ENCODE measurements around the gene TTYH1. TPM values are rescaled to one million over a fixed set of nuclear protein-coding genes. Genes with fewer than 3 reads are reported as not detected.

TTYH1 gene
- polyA plus RNA-seq, 4 donors = 2.1 to 12.1 (median 8.7) TPM

DNA sequence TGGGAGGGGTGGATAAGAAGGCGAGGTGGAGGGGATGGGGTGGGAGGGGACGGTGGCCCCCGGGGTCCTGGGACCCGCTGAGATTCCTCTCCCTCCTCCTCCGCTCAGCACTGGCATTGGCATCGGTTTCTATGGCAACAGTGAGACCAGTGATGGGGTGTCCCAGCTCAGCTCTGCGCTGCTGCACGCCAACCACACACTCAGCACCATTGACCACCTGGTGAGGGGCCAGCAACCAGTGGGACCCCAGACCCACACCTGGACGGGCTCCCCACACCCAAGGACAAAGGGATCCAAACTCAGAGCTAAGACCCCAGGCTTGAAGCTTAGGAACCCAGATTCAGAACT lies 5.9 kb downstream of the TTYH1 start:
- DNase-seq (ENCODE audit: low read depth in 4 of 4, low spot score in 3 of 4) = no peak

DNA sequence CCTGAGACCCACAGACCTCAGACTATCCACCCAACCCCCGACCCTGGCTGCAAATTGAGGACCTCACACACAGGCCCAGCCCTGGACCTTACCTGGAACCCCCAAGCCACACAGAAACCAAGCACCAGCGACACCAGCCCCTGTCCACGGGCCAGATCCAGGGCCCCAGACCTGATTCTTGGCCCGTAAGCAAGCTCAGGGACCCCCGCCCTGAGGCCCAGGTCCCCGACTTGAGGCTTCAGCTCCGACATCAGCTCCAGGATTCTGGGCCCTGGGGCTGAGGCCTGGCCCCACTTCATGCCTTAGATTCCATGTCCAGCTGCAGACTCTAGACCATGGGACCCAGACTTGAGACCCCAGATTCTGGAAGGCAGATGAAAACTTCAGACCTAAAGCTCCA lies 6.3 kb downstream of the TTYH1 start:
- no peak for DNase-seq (ENCODE audit: low read depth in 4 of 4, low spot score in 3 of 4)

DNA sequence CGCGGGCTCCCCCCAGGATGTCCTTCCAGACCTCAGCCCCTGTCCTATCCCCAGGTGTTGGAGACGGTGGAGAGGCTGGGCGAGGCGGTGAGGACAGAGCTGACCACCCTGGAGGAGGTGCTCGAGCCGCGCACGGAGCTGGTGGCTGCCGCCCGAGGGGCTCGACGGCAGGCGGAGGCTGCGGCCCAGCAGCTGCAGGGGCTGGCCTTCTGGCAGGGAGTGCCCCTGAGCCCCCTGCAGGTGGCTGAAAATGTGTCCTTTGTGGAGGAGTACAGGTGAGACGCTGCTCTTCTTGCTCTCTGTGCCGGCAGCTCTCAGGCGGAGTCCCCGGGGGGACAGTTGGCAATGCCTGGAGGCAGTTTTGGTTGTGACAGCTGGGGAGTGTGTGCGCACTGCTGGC lies 6.9 kb downstream of the TTYH1 start:
- no peak for DNase-seq (ENCODE audit: low read depth in 4 of 4, low spot score in 3 of 4)

DNA sequence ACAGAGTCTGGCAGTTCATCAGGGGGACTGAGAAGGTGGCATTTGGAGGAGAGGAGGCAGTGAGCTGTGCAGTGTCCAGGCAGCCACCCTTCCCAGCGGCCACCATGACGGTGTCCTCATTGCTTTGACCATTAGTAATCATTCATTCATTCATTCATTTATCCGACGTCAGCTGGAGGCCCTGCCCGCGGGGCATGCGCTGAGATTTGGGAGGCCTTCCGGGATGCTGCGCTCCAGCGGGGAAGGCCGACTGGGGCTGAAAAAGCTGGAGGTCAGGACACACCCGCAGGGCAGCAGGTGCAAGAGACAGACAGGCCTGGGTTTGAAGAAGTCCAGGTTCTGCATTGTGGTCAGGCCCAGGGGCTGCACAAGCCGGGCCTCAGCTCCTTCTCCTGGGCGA lies 8.9 kb downstream of the TTYH1 start:
- DNase-seq (ENCODE audit: low read depth in 4 of 4, low spot score in 3 of 4) = no peak

DNA sequence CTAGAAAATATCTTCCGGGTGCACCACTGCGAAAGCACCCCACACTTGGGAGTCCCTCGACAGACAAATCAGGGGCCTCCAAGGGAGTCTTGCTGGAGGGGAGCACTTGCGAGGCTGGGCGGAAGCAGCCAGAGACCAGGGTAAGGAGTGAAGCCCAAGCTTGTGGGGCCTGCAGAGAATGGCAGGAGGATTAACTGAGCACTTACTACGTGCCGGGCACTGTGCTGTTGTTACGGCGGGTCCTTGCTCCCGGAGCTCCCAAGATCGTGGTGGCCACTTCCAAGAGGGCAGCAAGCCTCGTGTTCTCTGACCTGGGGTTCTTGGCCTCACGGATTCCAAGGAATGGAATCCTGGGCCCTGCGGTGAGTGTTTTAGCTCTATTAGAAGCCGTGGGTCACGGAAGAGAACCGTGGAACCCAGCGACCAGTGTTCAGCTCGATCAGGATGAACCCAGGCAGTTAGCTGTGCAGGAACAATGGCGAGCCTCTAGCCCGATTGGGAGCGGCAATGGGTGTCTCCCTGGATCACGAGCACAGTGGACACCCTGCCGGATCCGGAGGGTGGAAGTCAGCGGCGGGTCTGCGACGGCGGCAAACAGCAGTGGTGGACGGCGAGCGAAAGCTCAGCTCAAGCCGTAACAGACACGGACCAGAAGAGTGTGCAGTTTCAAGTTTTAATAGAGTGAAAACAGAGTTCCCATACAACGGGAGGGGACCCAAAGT lies 9.6 kb downstream of the TTYH1 start:
- no peak for DNase-seq (ENCODE audit: low read depth in 4 of 4, low spot score in 3 of 4)

DNA sequence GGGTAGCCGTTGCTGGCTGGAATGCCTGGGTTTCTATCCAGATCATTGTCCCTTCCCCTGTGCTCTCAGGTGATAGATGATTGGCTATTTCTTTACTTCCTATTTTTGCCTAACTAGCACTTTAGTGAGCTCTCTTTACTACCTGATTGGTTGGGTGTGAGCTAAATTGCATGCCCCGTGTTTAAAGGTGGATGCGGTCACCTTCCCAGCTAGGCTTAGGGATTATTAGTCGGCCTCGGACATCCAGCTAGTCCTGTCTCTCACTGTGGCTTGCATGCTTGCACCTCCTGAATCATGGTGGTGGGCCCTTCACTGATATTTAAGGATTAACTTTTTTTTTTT lies 10.1 kb downstream of the TTYH1 start:
- no peak for DNase-seq (ENCODE audit: low read depth in 4 of 4, low spot score in 3 of 4)

DNA sequence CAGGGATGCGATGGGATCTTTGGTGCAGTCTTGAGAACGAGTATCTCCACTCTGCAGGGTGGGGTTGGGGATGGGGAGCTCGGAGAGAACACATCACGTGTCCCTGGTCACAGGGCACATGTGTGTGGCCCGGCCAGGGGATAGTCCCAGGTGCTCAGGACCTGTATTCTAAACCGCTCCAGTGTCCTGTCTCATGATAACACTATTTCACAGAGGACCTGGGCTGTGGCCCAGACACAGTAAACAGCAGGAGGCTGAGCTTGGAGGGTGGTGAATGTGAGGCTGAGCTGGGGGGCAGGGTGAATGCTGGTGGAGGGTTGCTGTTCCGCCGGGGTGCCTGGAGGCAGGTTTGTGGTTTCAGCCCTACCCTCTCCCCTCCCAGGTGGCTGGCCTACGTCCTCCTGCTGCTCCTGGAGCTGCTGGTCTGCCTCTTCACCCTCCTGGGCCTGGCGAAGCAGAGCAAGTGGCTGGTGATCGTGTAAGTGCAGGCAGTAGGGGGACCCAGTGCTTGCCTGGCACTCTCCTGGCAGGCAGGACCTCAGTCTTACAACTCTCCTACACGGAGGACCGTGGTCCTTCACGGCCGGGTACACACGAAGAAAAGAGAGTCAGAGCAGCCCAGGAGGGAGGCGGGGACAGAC lies 11.1 kb downstream of the TTYH1 start:
- DNase-seq (ENCODE audit: low read depth in 4 of 4, low spot score in 3 of 4) = no peak

DNA sequence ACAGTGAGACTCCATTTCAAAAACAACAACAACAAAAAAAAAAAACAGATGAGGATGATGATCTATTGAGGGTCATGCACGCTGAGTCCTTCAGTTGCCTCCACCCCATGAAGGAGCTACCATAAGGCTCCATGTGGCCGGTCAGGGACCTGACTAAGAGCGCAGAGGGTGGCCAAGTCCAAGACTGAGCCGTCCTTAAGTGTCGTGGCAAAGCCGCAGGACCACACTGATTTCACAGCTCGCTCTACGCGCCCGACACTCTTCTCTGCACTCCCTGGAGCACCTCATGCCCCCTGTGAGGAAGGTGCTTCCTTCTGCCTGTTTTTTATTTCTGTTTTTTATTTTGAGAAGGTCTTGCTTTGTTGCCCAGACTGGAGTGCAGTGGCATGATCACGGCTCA lies 12.3 kb downstream of the TTYH1 start:
- no peak for DNase-seq (ENCODE audit: low read depth in 4 of 4, low spot score in 3 of 4)

DNA sequence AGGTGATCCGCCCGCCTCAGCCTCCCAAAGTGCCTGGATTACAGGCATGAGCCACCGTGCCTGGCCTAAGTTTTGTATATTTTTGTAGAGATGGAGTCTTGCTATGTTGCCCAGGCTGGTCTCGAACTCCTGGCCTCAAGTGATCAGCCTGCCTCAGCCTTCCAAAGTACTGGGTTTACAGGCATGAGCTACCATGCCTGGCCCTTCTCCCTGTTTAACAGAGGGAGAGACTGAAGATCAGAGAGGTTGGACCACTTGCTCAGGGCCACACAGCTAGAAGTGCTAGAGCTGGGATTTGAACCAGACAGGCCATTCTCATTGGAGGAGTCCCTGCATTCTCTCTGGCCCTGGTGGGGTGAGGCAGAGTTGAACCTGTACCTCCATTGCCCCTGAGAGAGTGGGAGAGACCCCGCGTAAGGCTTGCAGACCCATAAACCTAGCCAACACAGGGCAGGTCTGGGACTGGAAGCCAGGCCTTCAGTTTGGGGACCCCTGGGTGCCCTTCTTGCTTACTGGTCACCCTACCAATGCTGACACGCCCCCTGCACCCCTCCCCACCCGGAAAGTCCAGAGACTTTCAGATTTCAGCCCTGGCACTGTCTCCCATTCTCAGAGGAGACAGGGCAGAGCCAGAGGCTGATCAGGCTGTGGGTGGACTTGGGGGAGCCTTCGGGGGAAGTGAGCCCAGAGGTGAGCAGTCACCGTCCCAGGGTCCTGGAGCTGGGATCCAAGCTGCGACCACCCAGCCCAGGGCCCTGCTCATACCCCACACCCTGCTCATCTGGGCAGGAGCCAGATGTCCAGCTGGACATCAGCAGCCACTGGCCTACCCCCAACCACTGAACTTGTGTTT lies 13.3 kb downstream of the TTYH1 start:
- no peak for DNase-seq (ENCODE audit: low read depth in 4 of 4, low spot score in 3 of 4)

DNA sequence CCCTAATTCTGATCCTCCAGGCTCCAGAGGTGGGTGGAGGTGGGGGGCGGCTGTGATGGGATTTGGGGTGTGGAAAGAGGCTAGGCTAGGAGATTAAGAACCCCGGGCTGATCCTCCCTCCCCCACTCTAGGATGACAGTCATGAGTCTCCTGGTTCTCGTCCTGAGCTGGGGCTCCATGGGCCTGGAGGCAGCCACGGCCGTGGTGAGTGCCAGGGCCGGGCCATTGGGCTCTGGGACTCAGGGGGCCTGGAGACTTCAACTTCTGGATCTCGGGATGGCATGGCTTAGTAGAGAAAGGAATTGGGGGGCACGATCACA lies 13.9 kb downstream of the TTYH1 start:
- no peak for DNase-seq (ENCODE audit: low read depth in 4 of 4, low spot score in 3 of 4)

DNA sequence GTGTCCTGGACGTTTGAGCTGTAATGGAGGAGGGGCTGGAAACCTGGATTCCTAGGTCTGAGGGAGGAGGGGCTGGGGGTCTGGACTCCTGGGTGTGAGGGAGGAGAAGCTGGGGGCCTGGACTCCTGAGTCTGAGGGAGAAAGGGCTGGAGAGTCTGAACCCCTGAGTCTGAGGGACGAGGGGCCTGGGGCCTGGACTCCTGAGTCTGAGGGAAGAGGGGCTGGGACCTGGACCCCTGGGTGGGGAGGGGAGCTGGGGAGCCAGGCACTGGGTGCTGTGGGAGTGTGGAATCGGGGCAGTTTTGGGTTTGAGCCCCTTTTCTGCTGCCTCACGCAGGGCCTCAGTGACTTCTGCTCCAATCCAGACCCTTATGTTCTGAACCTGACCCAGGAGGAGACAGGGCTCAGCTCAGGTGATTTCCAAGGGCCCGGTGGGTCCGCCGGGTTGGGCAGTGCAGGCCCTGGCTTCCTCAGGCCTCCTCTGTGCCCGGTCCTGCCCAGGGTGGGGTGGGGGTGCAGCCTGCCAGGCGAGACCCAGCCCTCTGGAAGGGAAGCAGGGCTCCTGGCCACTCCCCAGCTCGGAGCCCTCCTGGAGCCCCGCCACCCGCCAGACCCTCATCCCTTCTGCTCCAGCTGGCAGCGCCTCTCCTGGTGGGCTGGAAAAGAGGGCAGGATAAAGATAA lies 14.4 kb downstream of the TTYH1 start:
- no peak for DNase-seq (ENCODE audit: low read depth in 4 of 4, low spot score in 3 of 4)

DNA sequence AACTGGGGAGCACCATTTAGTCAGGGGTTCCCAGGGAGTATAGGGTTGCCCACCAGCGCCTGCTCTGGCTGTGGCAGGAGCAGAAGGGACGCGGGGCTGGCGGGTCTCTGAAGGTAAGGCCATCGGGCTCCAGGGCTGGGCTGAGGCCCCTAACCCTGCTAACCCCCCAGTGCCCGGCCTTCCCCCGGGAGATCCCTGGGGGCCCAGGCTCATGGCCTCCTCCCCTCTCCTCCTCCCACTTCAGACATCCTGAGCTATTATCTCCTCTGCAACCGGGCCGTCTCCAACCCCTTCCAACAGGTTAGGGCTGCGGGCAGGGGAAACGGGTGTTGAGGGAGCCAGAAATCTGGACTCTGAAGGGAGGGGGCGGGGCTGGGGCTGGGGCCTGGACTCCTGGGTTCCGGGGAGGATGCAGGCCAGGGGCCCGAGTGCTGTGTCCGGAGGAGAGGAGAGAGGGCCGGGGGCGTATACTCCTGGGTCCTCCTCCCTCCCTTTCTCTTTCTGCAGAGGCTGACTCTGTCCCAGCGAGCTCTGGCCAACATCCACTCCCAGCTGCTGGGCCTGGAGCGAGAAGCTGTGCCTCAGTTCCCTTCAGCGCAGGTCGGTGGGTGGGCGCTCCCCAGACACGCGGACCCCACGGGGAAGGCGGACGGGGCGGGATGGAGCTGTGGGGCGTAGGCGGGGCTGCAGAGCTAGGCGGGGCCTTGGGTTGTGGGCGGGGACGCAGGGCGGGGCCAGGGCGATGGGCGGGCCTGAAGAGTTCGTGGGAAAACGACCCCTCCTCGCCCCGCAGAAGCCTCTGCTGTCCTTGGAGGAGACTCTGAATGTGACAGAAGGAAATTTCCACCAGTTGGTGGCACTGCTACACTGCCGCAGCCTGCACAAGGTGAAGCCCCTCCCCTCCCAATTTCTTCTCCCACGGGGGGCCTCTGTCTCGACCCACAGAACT lies 15.3 kb downstream of the TTYH1 start:
- DNase-seq (ENCODE audit: low read depth in 4 of 4, low spot score in 3 of 4) = no peak

DNA sequence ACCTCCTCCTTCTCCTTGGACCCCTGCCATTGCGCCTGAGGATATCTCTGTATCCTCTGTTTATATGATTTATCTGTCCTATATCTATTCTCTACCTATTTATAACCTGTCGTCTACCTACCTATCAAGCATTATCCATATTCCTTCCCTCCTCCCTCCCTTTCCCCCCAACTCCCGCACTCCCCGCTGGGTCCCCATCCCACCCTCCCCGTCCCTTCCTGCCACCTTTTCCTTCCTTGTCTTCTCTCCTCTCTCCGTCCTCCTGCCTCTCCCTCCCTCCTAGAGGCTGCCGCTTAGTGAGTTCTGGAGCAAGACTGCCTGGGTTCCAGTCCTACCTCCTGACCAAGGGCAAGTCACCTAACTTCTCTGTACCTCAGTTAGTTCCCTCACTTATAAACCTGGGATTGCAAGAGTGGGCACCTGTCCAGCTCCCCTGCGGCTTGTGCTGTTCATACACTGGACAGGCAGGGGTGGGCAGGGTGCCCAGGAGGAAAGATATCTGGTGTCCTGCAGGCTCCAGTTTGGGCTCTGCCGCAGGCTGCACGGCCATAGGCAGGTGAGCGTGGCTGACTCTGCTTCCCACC lies 16.1 kb downstream of the TTYH1 start:
- no peak for DNase-seq (ENCODE audit: low read depth in 4 of 4, low spot score in 3 of 4)

DNA sequence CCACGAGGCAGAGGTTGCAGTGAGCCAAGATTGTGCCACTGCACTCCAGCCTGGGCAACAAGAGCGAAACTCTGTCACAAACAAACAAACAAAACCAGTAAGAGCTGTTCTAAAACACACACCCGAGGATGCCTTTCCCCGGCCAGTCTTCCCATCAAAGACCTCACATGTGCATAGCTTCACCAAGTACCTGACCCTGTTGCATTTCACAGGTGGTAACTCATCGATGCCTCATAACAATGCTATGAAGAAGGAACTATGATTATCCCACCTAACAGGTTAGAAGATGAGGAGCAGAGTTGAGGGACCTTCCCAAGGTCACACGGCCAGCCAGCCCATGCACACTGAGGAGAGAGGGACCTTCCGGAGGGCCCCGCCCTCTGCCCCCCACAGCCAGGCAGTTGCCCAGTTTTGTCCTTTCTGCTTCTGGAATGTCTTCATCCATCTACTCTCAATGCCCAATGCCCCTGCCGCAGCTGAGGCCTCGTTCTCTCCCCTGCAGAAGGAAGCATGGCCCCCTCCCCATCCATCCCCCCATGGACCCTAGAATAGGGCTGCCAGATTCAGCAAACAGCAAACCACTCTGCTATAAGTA lies 17.0 kb downstream of the TTYH1 start:
- no peak for DNase-seq (ENCODE audit: low read depth in 4 of 4, low spot score in 3 of 4)

DNA sequence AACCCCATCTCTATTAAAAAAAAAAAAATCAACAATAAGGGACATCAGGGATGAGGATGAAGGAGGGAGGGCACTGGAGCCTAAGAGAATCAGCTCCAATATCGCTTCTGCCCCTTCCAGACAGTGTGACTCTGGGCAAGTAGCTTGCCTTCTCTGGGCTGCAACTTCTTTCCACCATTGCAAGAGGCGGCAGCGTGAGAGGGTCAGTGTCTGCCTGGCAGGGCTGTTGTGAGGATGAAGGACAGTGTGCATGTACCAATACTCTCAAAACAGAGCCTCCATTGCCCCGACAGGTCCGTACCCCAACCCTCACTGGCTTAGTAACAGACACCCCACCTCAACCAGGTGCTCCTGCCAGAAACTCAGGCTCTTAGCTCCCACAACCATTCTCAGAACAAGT lies 18.4 kb downstream of the TTYH1 start:
- no peak for DNase-seq (ENCODE audit: low read depth in 4 of 4, low spot score in 3 of 4)

DNA sequence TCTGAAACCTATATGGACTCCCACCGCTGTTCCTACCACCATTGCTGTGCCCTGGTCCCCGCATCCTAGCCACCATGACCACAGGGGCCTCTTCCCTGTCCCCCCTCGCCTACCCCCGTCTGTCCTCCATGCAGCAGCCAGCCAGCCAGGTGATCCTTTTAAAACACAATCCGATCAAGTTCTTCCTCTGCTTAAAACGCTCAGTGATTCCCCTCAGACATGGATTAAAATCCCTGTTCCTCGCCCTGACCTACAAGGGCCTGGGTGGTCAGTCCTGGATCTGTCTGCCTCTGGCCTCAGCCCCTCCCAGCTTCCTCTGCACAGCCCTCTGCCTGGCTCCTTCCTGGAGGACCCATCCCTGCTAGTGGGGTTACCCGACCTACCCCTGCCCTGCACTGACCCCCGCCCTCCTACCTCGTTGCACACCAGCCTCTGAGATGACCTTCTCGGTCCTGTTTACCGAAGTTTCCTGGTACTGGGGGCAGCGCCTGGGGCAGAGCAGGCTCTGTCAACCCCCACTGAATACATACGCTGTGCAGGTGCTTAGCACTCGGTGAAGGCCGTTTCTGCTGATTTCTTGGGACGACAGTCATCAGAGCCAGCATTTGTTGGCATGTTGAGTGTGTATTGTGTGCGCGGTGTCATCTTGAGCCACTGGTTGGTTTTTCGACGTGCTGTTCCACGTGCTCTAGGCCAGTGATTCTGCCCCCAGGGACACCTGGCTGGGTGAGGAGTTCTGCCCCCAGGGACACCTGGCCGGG lies 19.0 kb downstream of the TTYH1 start:
- no peak for DNase-seq (ENCODE audit: low read depth in 4 of 4, low spot score in 3 of 4)

DNA sequence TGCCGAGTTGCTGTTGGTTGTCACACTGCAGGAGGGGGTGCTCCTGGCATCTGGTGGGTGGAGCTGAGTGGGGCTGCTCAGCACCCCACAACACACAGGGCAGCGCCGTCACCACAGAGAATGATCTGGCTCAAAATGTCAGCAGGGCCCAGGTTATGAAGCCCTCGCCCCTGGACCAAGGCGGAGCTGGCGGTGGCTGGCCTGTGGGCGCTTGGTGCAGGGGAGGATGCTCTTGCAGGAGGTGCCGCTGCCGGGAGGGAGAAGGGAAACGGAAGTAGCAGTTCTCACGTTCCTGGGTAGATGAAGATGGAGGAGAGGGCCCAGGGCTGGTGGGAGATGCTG lies 19.6 kb downstream of the TTYH1 start:
- no peak for DNase-seq (ENCODE audit: low read depth in 4 of 4, low spot score in 3 of 4)

DNA sequence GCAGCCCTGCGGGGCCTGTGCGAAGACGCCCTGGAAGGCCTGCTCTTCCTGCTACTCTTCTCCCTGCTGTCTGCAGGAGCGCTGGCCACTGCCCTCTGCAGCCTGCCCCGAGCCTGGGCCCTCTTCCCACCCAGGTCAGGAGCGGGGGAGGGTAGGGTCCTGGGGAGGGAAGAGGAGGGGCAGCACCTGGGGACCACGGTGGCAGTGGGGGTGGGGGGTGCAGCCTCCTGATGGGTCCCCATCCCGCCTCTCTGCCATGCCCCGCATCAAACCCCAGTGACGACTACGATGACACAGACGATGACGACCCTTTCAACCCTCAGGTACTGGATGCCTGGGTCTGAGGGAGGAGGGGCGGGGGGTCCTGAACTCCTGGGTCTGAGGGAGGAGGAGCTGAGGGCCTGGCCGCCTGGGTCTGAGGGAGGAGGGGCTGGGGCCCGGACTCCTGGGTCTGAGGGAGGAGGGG lies 20.3 kb downstream of the TTYH1 start:
- no peak for DNase-seq (ENCODE audit: low read depth in 4 of 4, low spot score in 3 of 4)

DNA sequence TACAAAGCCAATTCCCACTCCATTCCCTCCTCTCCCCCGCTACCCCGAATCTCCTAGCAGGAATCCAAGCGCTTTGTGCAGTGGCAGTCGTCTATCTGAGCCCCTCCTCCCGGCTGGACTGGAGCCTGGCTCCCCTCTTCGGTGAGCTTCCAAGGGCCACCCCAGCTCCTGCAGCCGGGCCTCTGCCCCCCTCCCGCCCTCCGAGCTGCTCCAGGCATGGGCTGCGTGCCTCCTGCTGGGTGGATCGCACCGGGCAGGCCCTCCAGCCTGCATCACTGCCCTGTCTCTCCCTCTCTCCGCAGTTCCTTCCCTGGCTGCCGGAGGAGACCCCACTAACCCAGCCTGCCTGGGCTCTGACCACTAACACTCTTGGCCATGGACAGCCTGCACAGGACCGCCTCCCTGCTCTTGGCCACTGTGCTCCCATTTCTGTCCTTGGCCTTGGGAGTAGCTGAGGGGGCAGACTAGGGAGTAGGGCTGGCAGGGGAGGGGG lies 20.8 kb downstream of the TTYH1 start:
- DNase-seq (ENCODE audit: low read depth in 4 of 4, low spot score in 3 of 4) = no peak

All from left renal pelvis (tissue), 4 donors.